Natural killer cell treated with Interleukin-12 subunit alpha and Interleukin-12 subunit beta and Interleukin-15 and Interleukin-18, amount 100 ng/mL, for 72 hours (primary cell): ENCODE results near the gene PPP1CA. TPM values are rescaled to one million over a fixed set of nuclear protein-coding genes. Genes with fewer than 3 reads are reported as not detected.
A peak's percentile ranks its signal among the peaks of the same experiment; 100 is the strongest.

ENCODE experiments used
- ATAC-seq, 2 donors: fragments of 150-1000 bp; cut with Tn5 transposase in 1 of 2; sonication (Bioruptor Pico), chemical (Tn5 transposase) in 1 of 2; 2 replicates each; pipeline ENCODE4 v1.10.0; 2021
- DNase-seq: peaks from one replicate; pipeline ENCODE4 v3.0.0; 2022; ENCODE audit warnings: low spot score
- H3K27ac Mint-ChIP-seq, 2 donors: 1 replicate in 1 of 2; 2 replicates in 1 of 2; pipeline ENCODE4 v1.8.0; 2022; ENCODE audit warnings: mixed read lengths in 2 of 2, mild to moderate bottlenecking in 1 of 2, moderate library complexity in 1 of 2
- H3K27me3 Mint-ChIP-seq, 2 donors: 1 replicate in 1 of 2; 2 replicates in 1 of 2; pipeline ENCODE4 v1.8.0; 2022; ENCODE audit warnings: mixed read lengths in 2 of 2
- H3K36me3 Mint-ChIP-seq: one replicate; pipeline ENCODE4 v1.8.0; 2022; ENCODE audit warnings: mixed read lengths
- H3K4me1 Mint-ChIP-seq, 2 donors: 1 replicate in 1 of 2; 2 replicates in 1 of 2; pipeline ENCODE4 v1.8.0; 2022; ENCODE audit warnings: low read depth in 2 of 2, mixed read lengths in 2 of 2, mild to moderate bottlenecking in 1 of 2
- H3K4me3 Mint-ChIP-seq: one replicate; pipeline ENCODE4 v1.8.0; 2022; ENCODE audit warnings: mixed read lengths
- H3K9me3 Mint-ChIP-seq: 2 replicates; pipeline ENCODE4 v1.8.0; 2022; ENCODE audit warnings: mixed read lengths
- total RNA-seq, 2 donors: library from RNA; stranded (reverse); gene quantifications; one replicate each; pipeline ENCODE4 v1.2.3, GENCODE V29; 2022

Gene PPP1CA
- total RNA-seq, 2 donors from 2014 or later = 317 to 378 TPM

- no peak overlapping the region for H3K4me3 Mint-ChIP-seq
- H3K27ac Mint-ChIP-seq = no peak overlapping the region
- no peaks in the 10 kb centered on the region for H3K36me3 Mint-ChIP-seq
- DNase-seq (no peak), ATAC-seq (no peak)
- H3K27me3 Mint-ChIP-seq = peaks cover 0 to 6% of the 10 kb centered on the region in 2 donors
- no peaks in the 10 kb centered on the region for H3K9me3 Mint-ChIP-seq
- peaks cover 25 to 28% of the 10 kb centered on the region in 2 donors for H3K4me1 Mint-ChIP-seq
These were observed 16.7 kb downstream of the PPP1CA start for GRCh38 chr11:67384851-67385366.

- DNase-seq = peak; percentile 90
- H3K9me3 Mint-ChIP-seq = no peaks in the 10 kb centered on the region
- peaks cover 15 to 17% of the 10 kb centered on the region in 2 donors for H3K4me1 Mint-ChIP-seq
- no peak overlapping the region for H3K4me3 Mint-ChIP-seq
- H3K27ac Mint-ChIP-seq = peak overlapping the region in 1 of 2 donors; percentile 49
- H3K27me3 Mint-ChIP-seq = peaks cover 0 to 6% of the 10 kb centered on the region in 2 donors
- H3K36me3 Mint-ChIP-seq = no peaks in the 10 kb centered on the region
- ATAC-seq = peak; percentile 89 to 90
These were observed 19.2 kb downstream of the PPP1CA start for GRCh38 chr11:67382276-67383136.

- ATAC-seq (no peak), DNase-seq (no peak)
- no peaks in the 10 kb centered on the region for H3K36me3 Mint-ChIP-seq
- H3K27ac Mint-ChIP-seq = peak overlapping the region; percentile 57 to 63
- no peaks in the 10 kb centered on the region for H3K9me3 Mint-ChIP-seq
- H3K4me1 Mint-ChIP-seq = peaks cover 13 to 17% of the 10 kb centered on the region in 2 donors
- H3K27me3 Mint-ChIP-seq = peaks cover 0 to 6% of the 10 kb centered on the region in 2 donors
- peak overlapping the region; percentile 16 for H3K4me3 Mint-ChIP-seq
These were observed 20.2 kb downstream of the PPP1CA start for GRCh38 chr11:67381244-67381972.

- ATAC-seq (no peak), DNase-seq (no peak)
- Mint-ChIP-seq H3K9me3 (no peaks in the 10 kb centered on the region), H3K4me1 (peaks cover 14 to 21% of the 10 kb centered on the region in 2 donors), H3K4me3 (no peak overlapping the region), H3K36me3 (no peaks in the 10 kb centered on the region), H3K27me3 (no peaks in the 10 kb centered on the region), H3K27ac (no peak overlapping the region)
These were observed 22.3 kb downstream of the PPP1CA start for GRCh38 chr11:67379061-67380058.

GRCh38 chr11:67378544-67378943, 23.1 kb downstream of the PPP1CA start:
- Mint-ChIP-seq H3K9me3 (no peaks in the 10 kb centered on the region), H3K4me1 (peaks cover 19 to 29% of the 10 kb centered on the region in 2 donors), H3K36me3 (no peaks in the 10 kb centered on the region), H3K27me3 (no peaks in the 10 kb centered on the region), H3K4me3 (no peak overlapping the region), H3K27ac (no peak overlapping the region)
- no peak for ATAC-seq
- no peak for DNase-seq

- no peak for ATAC-seq
- no peaks in the 10 kb centered on the region for H3K9me3 Mint-ChIP-seq
- H3K4me3 Mint-ChIP-seq = no peak overlapping the region
These were observed 24.5 kb downstream of the PPP1CA start for GRCh38 chr11:67376873-67377808.

GRCh38 chr11:67376063-67376820, 25.4 kb downstream of the PPP1CA start:
- DNase-seq (no peak), ATAC-seq (no peak)
- no peaks in the 10 kb centered on the region for H3K9me3 Mint-ChIP-seq
- peaks cover 19 to 29% of the 10 kb centered on the region in 2 donors for H3K4me1 Mint-ChIP-seq
- H3K36me3 Mint-ChIP-seq = no peaks in the 10 kb centered on the region
- H3K4me3 Mint-ChIP-seq = no peak overlapping the region
- peaks cover 7% of the 10 kb centered on the region in 2 donors for H3K27me3 Mint-ChIP-seq
- no peak overlapping the region for H3K27ac Mint-ChIP-seq

More at GRCh38 chr11:67376873-67377808, 24.5 kb downstream of the PPP1CA start:
- Mint-ChIP-seq H3K27me3 (no peaks in the 10 kb centered on the region), H3K36me3 (no peaks in the 10 kb centered on the region), H3K27ac (no peak overlapping the region), H3K4me1 (peaks cover 14 to 25% of the 10 kb centered on the region in 2 donors)
- no peak for DNase-seq

GRCh38 chr11:67375320-67376055, 26.2 kb downstream of the PPP1CA start:
- Mint-ChIP-seq H3K27ac (no peak overlapping the region), H3K36me3 (no peaks in the 10 kb centered on the region), H3K9me3 (no peaks in the 10 kb centered on the region), H3K27me3 (peaks cover 12 to 14% of the 10 kb centered on the region in 2 donors), H3K4me1 (peaks cover 19 to 29% of the 10 kb centered on the region in 2 donors), H3K4me3 (no peak overlapping the region)
- DNase-seq (no peak), ATAC-seq (no peak)

GRCh38 chr11:67374571-67375281, 26.9 kb downstream of the PPP1CA start:
- Mint-ChIP-seq H3K4me3 (peak overlapping the region; percentile 87), H3K27me3 (peaks cover 14 to 16% of the 10 kb centered on the region in 2 donors), H3K4me1 (peaks cover 22 to 31% of the 10 kb centered on the region in 2 donors), H3K36me3 (no peaks in the 10 kb centered on the region), H3K27ac (peak overlapping the region; percentile 60 to 84), H3K9me3 (no peaks in the 10 kb centered on the region)
- DNase-seq = no peak
- ATAC-seq = no peak

GRCh38 chr11:67373648-67374570, 27.7 kb downstream of the PPP1CA start:
- Mint-ChIP-seq H3K36me3 (no peaks in the 10 kb centered on the region), H3K9me3 (no peaks in the 10 kb centered on the region), H3K4me3 (peak overlapping the region; percentile 87), H3K27me3 (peaks cover 14 to 16% of the 10 kb centered on the region in 2 donors), H3K27ac (peak overlapping the region; percentile 60 to 84), H3K4me1 (peaks cover 30 to 39% of the 10 kb centered on the region in 2 donors)
- DNase-seq (peak; percentile 80), ATAC-seq (peak; percentile 64 to 75)
